HL-60 (cell line): ENCODE results near the gene FLACC1.

ENCODE experiments used
- DNase-seq, 2 experiments: peaks; one replicate each; pipeline ENCODE4 v3.0.0-alpha.2; 2010 to 2020; ENCODE audit warnings: low read depth in 1 of 2, low spot score in 1 of 2
- H3K27ac ChIP-seq: fragments of 250-450 bp; sonication (Bioruptor Pico); replicated peaks from 2 replicates; pipeline ENCODE4 v1.5.1; 2020; ENCODE audit warnings: mild to moderate bottlenecking, moderate library complexity
- H3K27me3 ChIP-seq: fragments of 250-450 bp; sonication (Bioruptor Pico); 2 replicates; pipeline ENCODE4 v1.5.1; 2021; ENCODE audit warnings: mild to moderate bottlenecking, moderate library complexity; ENCODE audit not compliant: insufficient read depth, poor library complexity, severe bottlenecking
- H3K4me3 ChIP-seq: replicated peaks from 2 replicates; pipeline ENCODE4 v1.5.1; 2011; ENCODE audit warnings: mild to moderate bottlenecking, control low read depth, low read length; ENCODE audit not compliant: insufficient read depth
- CTCF ChIP-seq: IDR thresholded peaks from one replicate; pipeline ENCODE4 v1.5.1; 2011; ENCODE audit warnings: low read length, control low read depth, inconsistent platforms; ENCODE audit not compliant: insufficient read depth
- GABPA ChIP-seq: IDR thresholded peaks from 2 replicates; pipeline ENCODE4 v1.6.1; 2012; ENCODE audit warnings: low read depth
- POLR2AphosphoS5 ChIP-seq: IDR thresholded peaks from 2 replicates; pipeline ENCODE4 v1.6.1; 2012; ENCODE audit warnings: low read depth
- REST ChIP-seq: IDR thresholded peaks from 2 replicates; pipeline ENCODE4 v1.6.1; 2012; ENCODE audit warnings: low read depth; ENCODE audit not compliant: insufficient replicate concordance
- SPI1 ChIP-seq: IDR thresholded peaks from 2 replicates; pipeline ENCODE4 v1.6.1; 2012; ENCODE audit warnings: low read depth, mild to moderate bottlenecking, borderline replicate concordance

The FLACC1 gene

GRCh38 chr2:201266629-201267028 is 90.5 kb downstream of the FLACC1 start:
- no peak for DNase-seq
- no peak for TF ChIP-seq SPI1
- TF ChIP-seq POLR2AphosphoS5, result no peak
- no peak for TF ChIP-seq REST
- no peak for TF ChIP-seq GABPA
- no peak for TF ChIP-seq CTCF
- H3K27ac ChIP-seq, result no peak overlapping the region
- H3K27me3 ChIP-seq, result no peaks in the 10 kb centered on the region
- H3K4me3 ChIP-seq, result no peak overlapping the region

- H3K27ac ChIP-seq, result no peak overlapping the region
- H3K27me3 ChIP-seq, result no peaks in the 10 kb centered on the region
- DNase-seq, result no peak
- TF ChIP-seq SPI1 (no peak), CTCF (no peak), REST (no peak), GABPA (no peak), POLR2AphosphoS5 (no peak)
- H3K4me3 ChIP-seq, result no peak overlapping the region
Observed at GRCh38 chr2:201264472-201265173, 92.5 kb downstream of the FLACC1 start.

GRCh38 chr2:201263779-201264178 is 93.4 kb downstream of the FLACC1 start:
- Histone ChIP-seq H3K4me3 (no peak overlapping the region), H3K27me3 (no peaks in the 10 kb centered on the region), H3K27ac (no peak overlapping the region; the same call in 1 of the 2 replicates)
- TF ChIP-seq POLR2AphosphoS5 (no peak), SPI1 (no peak), REST (no peak), CTCF (no peak), GABPA (no peak)
- peak in 1 of 2 experiments; percentile 26 for DNase-seq
